C4-2B (cell line): ENCODE data around the gene APP.

Experiments
- ZFX ChIP-seq: fragments of 450-650 bp; IDR thresholded peaks from 2 replicates; pipeline ENCODE4 v1.6.1; 2017
- TF ChIP-seq, protein P1 (sequence below): fragments of 450-650 bp; conservative IDR thresholded peaks from 2 replicates; pipeline ENCODE4 v1.5.1; 2017; ENCODE audit warnings: mild to moderate bottlenecking

GRCh38 chr21:25964926-25965325 lies 205.6 kb downstream of the APP start:
- TF ChIP-seq, protein P1, sequence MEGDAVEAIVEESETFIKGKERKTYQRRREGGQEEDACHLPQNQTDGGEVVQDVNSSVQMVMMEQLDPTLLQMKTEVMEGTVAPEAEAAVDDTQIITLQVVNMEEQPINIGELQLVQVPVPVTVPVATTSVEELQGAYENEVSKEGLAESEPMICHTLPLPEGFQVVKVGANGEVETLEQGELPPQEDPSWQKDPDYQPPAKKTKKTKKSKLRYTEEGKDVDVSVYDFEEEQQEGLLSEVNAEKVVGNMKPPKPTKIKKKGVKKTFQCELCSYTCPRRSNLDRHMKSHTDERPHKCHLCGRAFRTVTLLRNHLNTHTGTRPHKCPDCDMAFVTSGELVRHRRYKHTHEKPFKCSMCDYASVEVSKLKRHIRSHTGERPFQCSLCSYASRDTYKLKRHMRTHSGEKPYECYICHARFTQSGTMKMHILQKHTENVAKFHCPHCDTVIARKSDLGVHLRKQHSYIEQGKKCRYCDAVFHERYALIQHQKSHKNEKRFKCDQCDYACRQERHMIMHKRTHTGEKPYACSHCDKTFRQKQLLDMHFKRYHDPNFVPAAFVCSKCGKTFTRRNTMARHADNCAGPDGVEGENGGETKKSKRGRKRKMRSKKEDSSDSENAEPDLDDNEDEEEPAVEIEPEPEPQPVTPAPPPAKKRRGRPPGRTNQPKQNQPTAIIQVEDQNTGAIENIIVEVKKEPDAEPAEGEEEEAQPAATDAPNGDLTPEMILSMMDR: no peak
- no peak for TF ChIP-seq ZFX
